ENCODE results near the gene MEX3C.

GRCh38 chr18:51235009-51235789, 37.7 kb upstream of the MEX3C start:
- TF ChIP-seq REST (IDR thresholded peaks at IDR 0.05; ENCODE audit: insufficient read depth in 1 of 2, low read depth in 2 of 2, low read length in 2 of 2) (no peak), POLR2AphosphoS5 (IDR thresholded peaks at IDR 0.05; ENCODE audit: low read depth, low read length) (no peak)
